Measurements from ENCODE around the gene LRMDA.

DNA sequence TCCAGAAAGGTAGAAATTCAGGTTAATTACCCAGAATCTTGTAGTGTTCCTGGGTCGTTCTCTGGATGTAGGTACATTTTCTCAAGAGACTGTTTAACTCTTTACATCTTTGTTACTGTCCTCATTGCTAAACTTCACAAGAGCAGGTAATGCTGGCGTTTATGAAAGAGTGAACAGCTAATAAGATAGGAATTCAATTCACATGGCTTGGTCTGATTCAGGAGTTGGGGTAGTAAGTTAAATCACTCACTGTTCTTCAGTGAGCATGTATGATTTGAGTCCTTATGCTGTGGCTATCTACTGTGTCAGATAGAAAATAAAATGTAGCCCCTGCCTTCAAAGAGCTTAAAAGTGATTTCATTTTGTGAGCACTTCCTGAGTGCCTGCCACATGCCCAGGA is 480.0 kb downstream of the LRMDA start:
- TF ChIP-seq, protein P1, sequence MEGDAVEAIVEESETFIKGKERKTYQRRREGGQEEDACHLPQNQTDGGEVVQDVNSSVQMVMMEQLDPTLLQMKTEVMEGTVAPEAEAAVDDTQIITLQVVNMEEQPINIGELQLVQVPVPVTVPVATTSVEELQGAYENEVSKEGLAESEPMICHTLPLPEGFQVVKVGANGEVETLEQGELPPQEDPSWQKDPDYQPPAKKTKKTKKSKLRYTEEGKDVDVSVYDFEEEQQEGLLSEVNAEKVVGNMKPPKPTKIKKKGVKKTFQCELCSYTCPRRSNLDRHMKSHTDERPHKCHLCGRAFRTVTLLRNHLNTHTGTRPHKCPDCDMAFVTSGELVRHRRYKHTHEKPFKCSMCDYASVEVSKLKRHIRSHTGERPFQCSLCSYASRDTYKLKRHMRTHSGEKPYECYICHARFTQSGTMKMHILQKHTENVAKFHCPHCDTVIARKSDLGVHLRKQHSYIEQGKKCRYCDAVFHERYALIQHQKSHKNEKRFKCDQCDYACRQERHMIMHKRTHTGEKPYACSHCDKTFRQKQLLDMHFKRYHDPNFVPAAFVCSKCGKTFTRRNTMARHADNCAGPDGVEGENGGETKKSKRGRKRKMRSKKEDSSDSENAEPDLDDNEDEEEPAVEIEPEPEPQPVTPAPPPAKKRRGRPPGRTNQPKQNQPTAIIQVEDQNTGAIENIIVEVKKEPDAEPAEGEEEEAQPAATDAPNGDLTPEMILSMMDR (CRISPR knock-in tag; IDR thresholded peaks at IDR 0.05) = no peak
- TF ChIP-seq TEAD3 (CRISPR knock-in tag; optimal IDR thresholded peaks at IDR 0.05; ENCODE audit: borderline replicate concordance) (no peak), ZNF280B (CRISPR knock-in tag; IDR thresholded peaks at IDR 0.05; ENCODE audit: borderline replicate concordance) (no peak), SMC3 (IDR thresholded peaks at IDR 0.05; ENCODE audit: low read length) (no peak)

Data from HepG2 (cell line).